Adrenal gland (tissue), 5 donors: ENCODE data around the gene SLCO1B1.

ENCODE experiments used
- POLR2A ChIP-seq, 2 donors: fragments of 450-650 bp; IDR thresholded peaks; one replicate each; pipeline ENCODE4 v1.6.1; 2017; ENCODE audit warnings: antibody characterized with exemption in 2 of 2, mild to moderate bottlenecking in 2 of 2, moderate library complexity in 1 of 2
- TF ChIP-seq, protein P1 (sequence below), 6 experiments: fragments of 450-650 bp in 4 of 6; fragments of 200-600 bp in 2 of 6; sonication (generic) in 1 of 6; IDR thresholded peaks; 1 replicate in 5 of 6; 2 replicates in 1 of 6; pipeline versions ENCODE4 v1.5.1 to v1.8.0; 2016 to 2021; ENCODE audit warnings: antibody characterized with exemption in 6 of 6, mild to moderate bottlenecking in 2 of 6, moderate library complexity in 1 of 6
- donor health status: DM: no; HTN: no; CAD: no.

GRCh38 chr12:21190016-21190415, 59.0 kb downstream of the SLCO1B1 start:
- TF ChIP-seq, protein P1, sequence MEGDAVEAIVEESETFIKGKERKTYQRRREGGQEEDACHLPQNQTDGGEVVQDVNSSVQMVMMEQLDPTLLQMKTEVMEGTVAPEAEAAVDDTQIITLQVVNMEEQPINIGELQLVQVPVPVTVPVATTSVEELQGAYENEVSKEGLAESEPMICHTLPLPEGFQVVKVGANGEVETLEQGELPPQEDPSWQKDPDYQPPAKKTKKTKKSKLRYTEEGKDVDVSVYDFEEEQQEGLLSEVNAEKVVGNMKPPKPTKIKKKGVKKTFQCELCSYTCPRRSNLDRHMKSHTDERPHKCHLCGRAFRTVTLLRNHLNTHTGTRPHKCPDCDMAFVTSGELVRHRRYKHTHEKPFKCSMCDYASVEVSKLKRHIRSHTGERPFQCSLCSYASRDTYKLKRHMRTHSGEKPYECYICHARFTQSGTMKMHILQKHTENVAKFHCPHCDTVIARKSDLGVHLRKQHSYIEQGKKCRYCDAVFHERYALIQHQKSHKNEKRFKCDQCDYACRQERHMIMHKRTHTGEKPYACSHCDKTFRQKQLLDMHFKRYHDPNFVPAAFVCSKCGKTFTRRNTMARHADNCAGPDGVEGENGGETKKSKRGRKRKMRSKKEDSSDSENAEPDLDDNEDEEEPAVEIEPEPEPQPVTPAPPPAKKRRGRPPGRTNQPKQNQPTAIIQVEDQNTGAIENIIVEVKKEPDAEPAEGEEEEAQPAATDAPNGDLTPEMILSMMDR (IDR thresholded peaks at IDR 0.05) = no peak
- TF ChIP-seq POLR2A (IDR thresholded peaks at IDR 0.05) = no peak
